Measurements from ENCODE around the gene AGAP1. TPM values are rescaled to one million over a fixed set of nuclear protein-coding genes. Genes with fewer than 3 reads are reported as not detected.

AGAP1 gene
- total RNA-seq, 4 donors from 2014 or later: 5.3 to 30.6 (median 19.2) TPM

DNA sequence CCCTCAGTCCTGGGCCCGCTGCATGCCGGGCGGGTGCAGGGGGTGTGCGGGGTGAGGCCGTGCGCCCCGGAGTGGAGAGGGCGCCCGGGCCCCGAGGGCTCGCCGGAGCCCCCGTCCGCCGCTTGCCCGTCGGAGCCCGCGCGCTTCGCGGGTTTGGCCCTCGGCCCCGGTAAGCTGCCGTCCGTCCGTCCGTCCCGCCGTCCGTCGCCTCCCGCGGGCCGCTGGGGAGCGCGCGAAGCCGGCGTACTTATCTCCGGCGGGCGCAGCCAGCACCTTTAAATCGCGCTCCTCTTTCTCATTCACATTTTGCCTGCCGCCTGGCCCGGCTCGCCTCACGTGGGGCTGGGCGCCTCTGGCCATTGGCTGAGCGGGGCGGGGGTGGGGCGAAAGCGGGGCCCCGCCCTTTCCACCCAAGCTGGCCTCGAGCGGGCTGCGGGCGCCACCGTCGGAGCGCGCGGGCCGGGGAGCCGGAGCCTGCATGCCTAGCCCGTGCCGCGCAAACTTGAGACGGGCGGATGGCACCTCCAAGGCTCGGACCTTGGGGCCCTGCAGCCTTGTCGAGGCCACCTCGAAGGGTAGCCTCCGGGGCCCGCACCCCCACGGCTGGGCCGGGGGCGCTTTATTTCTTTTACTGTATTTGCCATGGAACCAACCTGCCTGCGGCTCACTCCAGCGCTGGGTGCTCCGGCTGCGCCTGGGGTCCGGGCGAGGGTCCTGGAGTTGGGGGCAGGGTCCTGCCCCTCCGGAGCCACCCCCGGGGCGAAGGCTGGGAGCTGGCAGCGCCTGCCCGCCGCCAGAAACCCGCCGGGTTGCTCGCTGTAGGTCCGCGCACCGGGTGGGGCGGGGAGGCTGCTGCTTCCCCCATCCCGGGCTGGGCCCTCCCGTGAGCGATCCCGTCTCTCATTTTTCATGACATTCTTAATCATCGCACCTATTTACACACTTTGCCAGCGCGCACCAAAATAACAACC lies 674.6 kb downstream of the AGAP1 start, which contains the start of gene GBX2:
Gene GBX2, minus strand, starts transcription at position 277 of the 971 bp plus-strand sequence. CDS start 415 bp downstream, outside the sequence.
- Histone ChIP-seq H3K27ac (no peak within 1 kb of the TSS), H3K4me3 (peak within 1 kb of the TSS in 1 of 2 donors; percentile 12), H3K4me1 (peaks cover 0 to 42% of the 10 kb centered on the region in 2 donors), H3K27me3 (peaks cover 64 to 80% of the 10 kb centered on the region in 2 donors), H3K9me3 (no peaks in the 10 kb centered on the region), H3K36me3 (no peaks in the 10 kb centered on the region)
- TF ChIP-seq POLR2A (IDR thresholded peaks at IDR 0.05): no peak
- TF ChIP-seq, protein P1, sequence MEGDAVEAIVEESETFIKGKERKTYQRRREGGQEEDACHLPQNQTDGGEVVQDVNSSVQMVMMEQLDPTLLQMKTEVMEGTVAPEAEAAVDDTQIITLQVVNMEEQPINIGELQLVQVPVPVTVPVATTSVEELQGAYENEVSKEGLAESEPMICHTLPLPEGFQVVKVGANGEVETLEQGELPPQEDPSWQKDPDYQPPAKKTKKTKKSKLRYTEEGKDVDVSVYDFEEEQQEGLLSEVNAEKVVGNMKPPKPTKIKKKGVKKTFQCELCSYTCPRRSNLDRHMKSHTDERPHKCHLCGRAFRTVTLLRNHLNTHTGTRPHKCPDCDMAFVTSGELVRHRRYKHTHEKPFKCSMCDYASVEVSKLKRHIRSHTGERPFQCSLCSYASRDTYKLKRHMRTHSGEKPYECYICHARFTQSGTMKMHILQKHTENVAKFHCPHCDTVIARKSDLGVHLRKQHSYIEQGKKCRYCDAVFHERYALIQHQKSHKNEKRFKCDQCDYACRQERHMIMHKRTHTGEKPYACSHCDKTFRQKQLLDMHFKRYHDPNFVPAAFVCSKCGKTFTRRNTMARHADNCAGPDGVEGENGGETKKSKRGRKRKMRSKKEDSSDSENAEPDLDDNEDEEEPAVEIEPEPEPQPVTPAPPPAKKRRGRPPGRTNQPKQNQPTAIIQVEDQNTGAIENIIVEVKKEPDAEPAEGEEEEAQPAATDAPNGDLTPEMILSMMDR (IDR thresholded peaks at IDR 0.05): no peak
- intact Hi-C loops (cut with DNase I; ENCODE audit: low total_unique reads): no loop called here
- DNase-seq: no peak

- Histone ChIP-seq H3K9me3 (no peaks in the 10 kb centered on the region), H3K4me1 (peaks cover 0 to 34% of the 10 kb centered on the region in 2 donors)
Observed at GRCh38 chr2:236169151-236169721, 675.4 kb downstream of the AGAP1 start.

DNA sequence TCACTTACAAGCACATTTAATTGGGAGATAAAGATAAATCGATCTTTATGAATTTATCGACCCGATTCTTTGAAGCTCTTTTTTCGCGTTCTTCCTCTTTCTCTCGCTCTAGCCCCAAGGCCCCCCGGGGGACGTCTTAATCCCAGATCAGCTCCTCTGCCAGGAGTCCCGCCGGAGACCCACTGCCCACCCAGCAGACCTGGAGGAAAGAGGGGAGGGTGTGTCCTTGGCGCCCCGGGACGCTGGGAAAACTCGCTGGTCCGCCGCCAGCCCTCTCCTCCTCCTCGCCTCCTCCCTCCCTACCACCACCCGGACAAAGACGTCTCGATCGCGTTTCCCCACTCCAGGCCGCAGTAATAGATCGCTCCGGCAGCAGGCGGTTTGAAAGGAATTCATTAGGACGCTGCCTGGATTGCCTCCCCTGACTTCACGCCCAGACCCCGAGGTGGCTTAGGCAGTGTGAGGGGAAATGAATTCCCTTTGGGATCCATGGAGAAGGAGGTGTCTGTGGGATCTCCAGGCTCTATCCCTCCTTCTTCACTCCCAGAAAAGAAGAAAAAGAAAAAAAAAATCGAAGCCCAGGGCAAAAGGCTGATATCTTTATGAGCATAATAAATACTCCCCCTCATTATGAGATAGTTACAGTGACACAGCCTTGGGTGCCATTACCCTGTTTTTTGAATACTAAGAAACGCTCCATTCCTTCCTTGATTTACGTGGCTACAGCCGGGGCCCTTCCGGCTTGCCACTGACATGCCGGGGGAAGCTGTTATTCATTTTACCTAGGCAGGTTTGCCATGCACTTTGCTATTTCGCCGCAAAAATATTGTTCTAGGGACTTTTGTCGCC lies 676.1 kb downstream of the AGAP1 start:
- peaks cover 56 to 84% of the 10 kb centered on the region in 2 donors for H3K27me3 ChIP-seq
- H3K27ac ChIP-seq: no peak overlapping the region
- H3K36me3 ChIP-seq: no peaks in the 10 kb centered on the region
- H3K4me1 ChIP-seq: peaks cover 0 to 27% of the 10 kb centered on the region in 2 donors
- no peaks in the 10 kb centered on the region for H3K9me3 ChIP-seq
- DNase-seq: no peak
- TF ChIP-seq, protein P1 (IDR thresholded peaks at IDR 0.05): no peak
- no peak for TF ChIP-seq POLR2A (IDR thresholded peaks at IDR 0.05)
- intact Hi-C loops (cut with DNase I; ENCODE audit: low total_unique reads): loop anchor here (10.0 kb wide), 1 partner anchor 395 kb away; no protein-coding TSS in a partner anchor
- no peak overlapping the region for H3K4me3 ChIP-seq

More at GRCh38 chr2:236169151-236169721, 675.4 kb downstream of the AGAP1 start:
- TF ChIP-seq, protein P1 (IDR thresholded peaks at IDR 0.05): no peak
- TF ChIP-seq POLR2A (IDR thresholded peaks at IDR 0.05): no peak
- H3K4me3 ChIP-seq: no peak overlapping the region
- peaks cover 60 to 85% of the 10 kb centered on the region in 2 donors for H3K27me3 ChIP-seq
- intact Hi-C loops (cut with DNase I; ENCODE audit: low total_unique reads): no loop called here
- no peak for DNase-seq
- no peaks in the 10 kb centered on the region for H3K36me3 ChIP-seq
- no peak overlapping the region for H3K27ac ChIP-seq

DNA sequence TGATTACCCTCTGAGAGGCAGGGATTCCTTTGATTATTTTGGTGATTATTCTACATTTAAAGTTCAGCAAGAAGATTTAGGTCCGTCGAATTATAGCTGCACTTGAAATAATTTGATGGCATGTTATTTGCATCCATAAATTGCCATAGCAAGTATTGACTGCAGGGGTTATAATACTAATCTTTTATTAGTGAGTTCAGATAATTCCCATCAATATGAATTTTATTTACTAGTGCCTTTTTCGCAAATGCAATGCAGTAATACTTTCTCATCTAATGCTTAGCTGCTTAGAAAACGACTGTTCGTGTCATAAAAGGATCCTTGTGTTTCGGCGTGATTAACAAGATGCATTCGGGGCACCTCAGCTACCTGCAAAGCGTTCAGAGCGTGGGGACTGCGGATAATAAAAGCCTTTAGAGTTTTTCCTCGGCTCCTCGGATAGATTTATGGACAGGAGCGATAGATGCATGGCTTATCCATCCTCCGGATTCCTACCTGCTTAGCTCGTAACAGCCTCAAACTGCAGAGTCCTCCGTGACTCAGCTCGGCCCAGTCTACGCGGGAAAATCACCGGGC lies 676.8 kb downstream of the AGAP1 start:
- no peaks in the 10 kb centered on the region for H3K9me3 ChIP-seq
- peaks cover 0 to 27% of the 10 kb centered on the region in 2 donors for H3K4me1 ChIP-seq
- TF ChIP-seq, protein P1 (IDR thresholded peaks at IDR 0.05): no peak
- TF ChIP-seq POLR2A (IDR thresholded peaks at IDR 0.05): no peak
- H3K27ac ChIP-seq: no peak overlapping the region
- peaks cover 53 to 81% of the 10 kb centered on the region in 2 donors for H3K27me3 ChIP-seq
- no peak for DNase-seq
- no peaks in the 10 kb centered on the region for H3K36me3 ChIP-seq
- intact Hi-C loops (cut with DNase I; ENCODE audit: low total_unique reads): loop anchor here (10.0 kb wide), 1 partner anchor 396 kb away; no protein-coding TSS in a partner anchor
- H3K4me3 ChIP-seq: no peak overlapping the region

Data from uterus (tissue), 4 donors.